NCI-H82 (cell line): ENCODE measurements around the gene NEAT1.

Experiments
- DNase-seq: peaks from one replicate; lab custom pipeline; 2025; lab: John Stamatoyannopoulos, UW

The NEAT1 gene

DNA sequence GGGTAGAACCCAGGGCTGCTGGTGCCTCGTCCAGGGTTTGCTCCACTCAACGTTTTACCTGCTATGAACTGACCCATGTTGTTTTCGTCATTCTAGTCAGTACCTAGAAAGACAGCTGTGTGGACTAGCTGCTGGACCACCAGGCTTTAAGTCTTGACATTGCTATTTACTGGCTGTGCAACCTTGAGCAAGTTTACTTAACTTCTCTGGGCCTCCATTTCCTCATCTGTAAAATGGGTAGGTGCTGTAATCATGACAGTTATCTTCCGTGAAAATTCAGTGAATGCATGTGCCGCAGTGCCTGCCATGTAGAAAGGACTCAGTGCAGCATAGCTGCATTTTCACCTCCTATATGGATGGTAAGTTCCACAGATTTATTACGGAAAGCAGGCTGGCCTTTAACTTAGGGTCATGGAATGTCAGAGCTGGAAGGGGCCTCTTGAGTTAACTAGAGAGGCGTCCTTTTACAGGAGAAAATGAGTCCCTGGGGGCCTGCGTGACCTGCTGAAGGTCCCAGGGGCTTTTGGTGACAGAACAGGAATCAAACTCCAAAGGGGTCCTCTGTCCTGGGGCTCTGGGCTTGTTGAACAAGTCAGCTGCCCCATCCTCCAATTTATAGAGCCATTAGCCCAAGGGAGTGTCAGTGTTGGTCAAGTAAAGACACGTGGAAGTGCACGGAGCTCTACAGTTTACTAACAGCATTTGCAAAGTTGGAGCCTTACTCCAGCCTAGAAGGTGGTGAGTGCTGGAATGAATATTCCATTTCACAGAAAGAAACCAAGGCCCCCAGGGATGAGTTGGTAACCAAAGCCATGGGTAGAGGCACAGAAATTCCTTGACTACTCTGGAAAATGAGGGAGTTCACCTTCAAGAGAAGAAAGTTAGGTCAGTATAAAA lies 64.2 kb downstream of the NEAT1 start:
- no peak for DNase-seq

DNA sequence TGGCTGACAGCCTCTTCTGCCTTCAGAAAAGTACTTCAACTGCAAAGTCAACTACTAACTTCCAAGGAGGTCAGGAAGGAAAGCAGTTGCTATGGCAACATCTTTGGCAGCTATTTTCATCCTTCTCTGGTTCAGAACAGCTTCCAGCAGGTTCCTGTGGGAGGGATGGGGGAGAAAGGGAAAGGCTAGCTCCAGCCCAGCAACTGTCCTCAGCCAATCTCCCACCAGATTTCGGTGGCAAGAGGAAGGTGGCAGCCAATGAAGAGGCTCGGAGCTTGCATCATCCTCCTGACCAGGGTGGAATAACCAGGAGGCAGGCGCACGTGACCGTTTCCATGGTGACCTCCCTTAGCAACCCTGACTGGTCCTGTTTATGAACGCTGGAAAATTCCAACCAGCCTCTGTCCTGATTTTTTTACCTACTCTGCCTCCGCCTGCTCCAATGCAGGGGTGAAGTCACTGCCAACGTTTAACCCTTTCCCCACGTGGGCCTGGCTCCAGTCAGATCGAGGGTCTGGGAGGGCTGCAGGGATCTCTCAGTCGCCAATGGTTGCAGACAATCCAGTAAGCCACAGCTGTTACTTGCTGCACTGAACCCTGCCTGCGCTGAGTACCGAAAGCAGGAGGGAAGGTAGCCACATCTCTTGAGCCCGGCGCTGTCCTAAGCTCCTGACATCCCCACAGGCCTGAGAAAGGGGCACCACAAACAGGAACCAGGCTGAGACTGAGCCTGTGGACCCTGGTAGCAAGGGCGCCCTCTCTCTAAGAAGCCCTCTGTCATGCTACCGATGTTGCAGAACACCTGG lies 65.1 kb downstream of the NEAT1 start:
- peak; percentile 99 for DNase-seq

DNA sequence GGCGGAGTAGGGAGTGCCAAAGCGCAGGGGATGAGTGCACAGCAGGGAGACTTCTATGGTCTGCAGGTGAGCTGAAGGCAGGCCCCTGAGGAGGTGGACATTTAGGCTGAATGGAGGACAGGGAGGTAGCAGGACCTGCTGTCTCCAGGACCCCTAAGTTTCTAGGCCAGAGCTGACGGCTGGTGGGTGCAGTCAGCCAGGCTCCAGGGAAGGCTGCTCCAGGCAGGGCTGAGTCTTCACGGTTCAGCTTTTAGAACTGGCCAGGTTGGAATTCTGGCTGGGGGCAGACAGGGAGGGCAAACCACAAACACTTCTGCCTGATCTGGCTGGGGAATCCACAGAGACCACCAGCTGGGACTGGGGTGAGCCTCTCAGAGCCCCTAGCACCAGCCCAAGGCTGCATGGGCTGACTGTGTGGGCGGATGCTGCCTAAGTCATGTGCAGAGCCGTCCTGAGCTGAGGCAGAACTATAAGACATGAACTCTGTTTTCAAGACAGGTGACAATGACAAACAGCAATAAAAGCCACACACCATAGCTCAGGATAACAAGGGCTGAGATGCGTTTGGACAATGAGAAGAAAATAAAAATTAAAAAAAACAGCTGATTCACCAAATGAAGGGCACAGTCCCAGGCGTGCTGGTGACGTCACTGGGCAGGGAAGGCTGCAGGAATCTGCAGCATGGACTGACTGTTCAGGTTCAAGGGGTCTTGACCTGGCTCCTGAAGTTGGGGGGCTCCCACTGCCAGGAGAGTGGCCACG lies 65.9 kb downstream of the NEAT1 start:
- DNase-seq: peak; percentile 35

DNA sequence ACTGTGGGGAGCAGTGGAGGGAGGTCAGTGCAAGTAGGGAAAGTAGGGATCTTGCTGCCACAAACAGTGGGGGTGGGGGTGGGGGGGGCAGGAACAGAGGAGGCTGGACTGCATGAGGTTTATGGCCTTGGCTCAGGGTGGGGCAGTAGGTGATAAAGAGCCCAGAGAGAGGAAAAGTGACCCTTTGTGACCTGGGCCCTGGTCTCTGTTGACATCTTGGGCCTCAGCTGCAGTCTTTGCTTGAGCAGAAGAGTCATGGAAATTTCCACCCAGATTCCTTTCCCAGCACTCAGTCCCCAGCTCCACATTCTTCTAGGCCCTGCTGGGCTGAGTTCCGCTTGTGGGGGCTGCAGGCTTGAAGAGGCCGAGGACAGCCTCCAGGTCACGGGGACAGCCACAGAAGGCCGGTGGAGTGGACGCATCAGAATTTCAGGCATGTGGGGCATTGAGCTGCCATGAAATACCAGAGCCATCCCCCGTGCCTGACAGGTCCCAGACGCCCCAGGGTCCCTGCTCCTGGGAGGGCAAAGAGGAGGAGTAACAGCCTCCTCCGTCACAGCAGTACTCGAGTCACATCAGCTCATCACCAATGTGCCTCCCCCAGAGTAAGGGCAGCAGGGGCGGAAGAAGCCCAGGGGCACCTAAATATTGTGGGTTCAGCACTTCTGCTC lies 66.6 kb downstream of the NEAT1 start:
- DNase-seq: no peak

DNA sequence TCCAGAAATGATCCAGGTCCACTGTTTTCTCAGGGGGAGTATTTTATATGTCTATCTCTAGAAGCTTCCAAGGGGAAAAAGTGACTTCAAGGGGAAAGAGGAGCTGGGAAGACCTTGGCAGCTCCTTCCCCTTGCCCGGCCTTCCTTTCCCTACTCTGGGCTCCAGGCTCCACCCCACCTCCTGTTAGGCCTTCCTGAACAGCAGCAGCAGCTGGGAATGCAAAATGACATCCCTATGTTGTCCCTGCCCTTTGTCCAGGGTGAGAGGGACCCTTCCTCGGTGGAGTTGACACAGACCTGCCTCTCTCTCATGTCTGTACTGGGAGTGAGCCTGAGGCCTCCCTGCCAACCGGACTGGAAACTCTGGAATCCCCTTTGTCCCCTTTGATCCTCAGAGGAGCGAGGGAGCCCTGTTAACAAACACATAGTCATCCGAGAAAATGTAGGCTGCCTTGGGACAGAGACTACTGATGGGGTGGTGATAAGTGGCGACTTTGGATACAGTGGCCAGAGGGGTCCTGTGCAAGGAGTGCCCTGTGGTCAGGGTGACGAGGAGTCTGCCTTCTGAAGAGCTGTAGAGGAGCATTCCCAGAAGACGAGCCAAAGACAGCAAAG lies 67.2 kb downstream of the NEAT1 start:
- peak; percentile 66 for DNase-seq

DNA sequence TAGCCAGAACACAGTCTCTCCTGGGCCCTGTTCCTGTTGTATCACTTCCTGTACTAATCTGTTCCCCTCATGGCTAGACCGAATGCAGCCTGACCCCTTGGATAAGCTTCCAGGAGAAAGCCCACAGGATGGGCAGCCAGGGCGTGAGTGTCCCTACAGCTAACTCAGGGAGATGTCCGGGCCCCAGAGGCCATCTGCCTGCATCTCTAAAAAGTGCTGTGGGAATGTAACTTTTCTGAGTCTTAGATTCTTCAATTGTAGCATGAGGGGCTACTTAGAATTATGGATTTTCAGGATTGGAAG lies 68.5 kb downstream of the NEAT1 start:
- no peak for DNase-seq

DNA sequence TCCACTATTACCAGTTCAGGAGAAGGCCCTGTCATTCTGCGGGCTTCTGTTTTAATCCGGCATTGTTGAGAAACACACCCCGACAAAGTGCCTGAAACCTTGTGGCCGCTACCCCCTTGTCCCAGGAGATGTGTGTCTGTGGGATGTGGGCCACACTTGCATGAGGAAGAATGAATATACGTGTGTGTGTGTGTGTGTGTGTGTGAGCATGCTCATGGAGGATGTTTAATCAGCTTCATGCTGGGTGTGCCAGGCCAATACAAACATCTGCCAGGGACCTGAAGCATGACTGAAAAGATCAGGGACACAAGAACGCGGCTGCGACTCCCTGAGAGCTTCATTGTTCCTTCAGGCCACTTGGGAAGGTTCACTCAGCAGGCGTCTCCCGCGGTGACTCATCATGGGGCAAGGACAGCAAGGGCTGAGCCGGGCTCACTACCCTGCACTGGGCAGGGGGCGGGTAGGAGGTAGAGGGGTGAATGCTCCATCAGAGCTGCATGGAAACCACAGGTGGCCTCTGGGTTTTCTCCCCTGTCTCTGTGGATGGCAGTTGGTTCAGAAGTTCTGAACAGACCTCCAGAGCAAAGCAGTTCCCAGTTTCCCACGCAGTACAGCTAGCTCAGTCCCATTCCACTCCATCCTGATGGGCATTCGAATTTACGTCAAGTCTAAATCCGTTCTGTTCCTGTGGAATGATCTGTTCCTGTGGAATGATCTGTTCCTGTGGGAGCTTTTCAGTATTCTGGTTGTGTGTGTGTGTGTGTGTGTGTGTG lies 69.2 kb downstream of the NEAT1 start:
- DNase-seq: peak; percentile 66

DNA sequence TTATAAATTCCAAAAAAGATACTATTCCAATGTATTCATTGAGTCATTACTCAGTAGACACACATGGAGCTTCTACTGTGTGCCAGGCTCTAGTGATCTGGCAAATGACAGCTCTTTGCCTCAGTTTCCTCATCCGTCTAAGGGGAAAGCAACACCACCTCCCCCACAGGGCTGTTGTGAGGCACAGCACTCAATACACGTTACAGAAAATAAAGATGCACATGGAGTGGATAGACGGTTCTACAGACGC lies 69.7 kb downstream of the NEAT1 start:
- DNase-seq: no peak

DNA sequence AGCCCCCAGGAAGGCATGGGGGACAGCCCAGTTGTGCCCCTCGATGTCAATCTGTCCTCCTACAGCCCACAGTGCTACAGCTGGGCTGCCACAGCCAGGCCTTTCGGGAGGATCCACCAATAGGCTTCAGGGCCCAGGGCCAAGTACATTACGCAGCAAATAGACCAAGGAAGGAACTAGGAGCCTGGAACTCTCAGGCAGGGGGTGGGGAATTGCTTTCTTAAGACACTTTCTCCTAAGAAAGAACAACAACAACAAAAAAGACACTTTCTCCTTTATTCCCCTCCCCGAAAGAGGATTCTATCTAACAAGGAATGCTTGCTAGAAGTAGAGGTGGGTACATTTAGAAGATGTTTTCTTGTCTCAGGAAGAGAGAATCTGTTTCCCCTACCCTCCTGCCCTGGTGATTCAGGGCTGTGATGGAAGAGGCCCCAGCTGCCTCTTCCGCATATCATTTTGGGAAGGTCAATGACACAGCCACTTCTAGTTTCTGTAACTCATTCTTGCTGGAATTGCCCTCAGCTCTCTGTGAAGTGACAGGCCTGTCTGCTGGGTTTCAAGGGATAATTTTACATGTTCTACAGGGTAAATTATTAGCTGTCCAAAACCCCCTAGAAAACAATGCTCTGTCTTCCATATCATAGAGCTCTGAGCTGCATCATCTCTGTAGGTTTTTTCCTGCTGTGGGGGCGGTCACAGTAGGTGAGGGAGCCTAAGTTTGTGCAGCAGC lies 70.2 kb downstream of the NEAT1 start:
- peak; percentile 27 for DNase-seq

DNA sequence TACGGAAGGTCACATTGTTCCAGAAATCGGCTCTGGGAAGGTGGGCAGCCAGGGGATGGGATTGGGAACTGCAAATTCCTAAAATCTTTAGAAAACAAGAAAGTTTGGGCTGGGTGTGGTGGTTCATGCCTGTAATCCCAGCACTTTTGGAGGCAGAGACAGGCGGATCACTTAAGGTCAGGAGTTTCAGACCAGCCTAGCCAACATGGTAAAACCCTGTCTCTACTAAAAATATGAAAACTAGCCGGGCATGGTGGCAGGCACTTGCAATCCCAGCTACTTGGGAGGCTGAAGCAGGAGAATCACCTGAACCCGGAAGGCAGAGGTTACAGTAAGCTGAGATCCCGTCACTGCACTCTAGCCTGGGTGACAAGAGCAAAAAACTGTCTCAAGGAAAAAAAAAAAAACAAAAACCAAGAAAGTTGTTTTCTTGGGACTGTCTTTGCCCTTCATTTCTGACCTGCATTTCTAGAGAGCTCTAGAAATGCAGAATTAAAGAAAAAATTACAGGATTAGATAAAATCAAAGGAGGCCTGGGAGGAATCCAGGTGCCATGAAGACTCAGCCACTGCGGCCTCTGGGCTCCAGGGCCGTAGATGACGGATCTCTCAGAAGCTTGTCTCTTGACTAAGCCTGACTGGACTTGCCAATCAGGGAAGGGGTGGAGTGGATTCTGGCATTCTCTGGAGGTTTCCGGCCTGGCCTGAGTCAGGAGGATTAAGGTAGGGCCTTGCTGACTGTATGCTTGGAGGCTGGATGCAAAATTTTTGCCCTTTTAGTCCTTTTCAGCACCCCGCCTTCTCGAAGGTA lies 71.0 kb downstream of the NEAT1 start:
- DNase-seq: peak; percentile 34
